Measurements from ENCODE around the gene CCDC158. TPM values are rescaled to one million over a fixed set of nuclear protein-coding genes. Genes with fewer than 3 reads are reported as not detected.

Gene CCDC158
- total RNA-seq, 1 donor from 2014 or later, result 0.64 TPM

DNA sequence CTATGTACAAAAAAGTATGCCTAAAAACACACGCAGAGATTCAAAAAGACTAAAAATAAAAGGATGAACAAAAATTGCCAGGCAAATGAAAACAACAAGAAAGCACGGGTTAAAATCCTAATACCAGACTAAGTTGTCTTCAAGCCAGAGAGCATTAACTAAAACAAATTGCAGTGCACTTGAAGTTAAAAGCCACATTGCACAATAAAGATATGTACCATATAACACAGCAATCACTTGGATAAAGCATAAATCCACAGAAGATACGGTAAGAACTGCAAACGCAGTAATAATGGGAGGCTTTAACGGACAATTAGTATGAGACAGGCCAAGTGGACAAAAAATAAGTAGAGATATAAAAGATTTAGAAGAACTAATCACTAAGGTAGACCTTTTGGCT lies 14.9 kb downstream of the CCDC158 start:
- no peaks in the 10 kb centered on the region for H3K27me3 ChIP-seq
- ATAC-seq, result no peak
- intact Hi-C loops (cut with DNase I), result no loop called here
- no peak overlapping the region for H3K27ac ChIP-seq
- H3K4me3 ChIP-seq, result no peak overlapping the region
- no peaks in the 10 kb centered on the region for H3K9me3 ChIP-seq
- H3K4me1 ChIP-seq, result no peaks in the 10 kb centered on the region
- H3K36me3 ChIP-seq, result no peaks in the 10 kb centered on the region
- no peak for DNase-seq
- TF ChIP-seq, protein P1, sequence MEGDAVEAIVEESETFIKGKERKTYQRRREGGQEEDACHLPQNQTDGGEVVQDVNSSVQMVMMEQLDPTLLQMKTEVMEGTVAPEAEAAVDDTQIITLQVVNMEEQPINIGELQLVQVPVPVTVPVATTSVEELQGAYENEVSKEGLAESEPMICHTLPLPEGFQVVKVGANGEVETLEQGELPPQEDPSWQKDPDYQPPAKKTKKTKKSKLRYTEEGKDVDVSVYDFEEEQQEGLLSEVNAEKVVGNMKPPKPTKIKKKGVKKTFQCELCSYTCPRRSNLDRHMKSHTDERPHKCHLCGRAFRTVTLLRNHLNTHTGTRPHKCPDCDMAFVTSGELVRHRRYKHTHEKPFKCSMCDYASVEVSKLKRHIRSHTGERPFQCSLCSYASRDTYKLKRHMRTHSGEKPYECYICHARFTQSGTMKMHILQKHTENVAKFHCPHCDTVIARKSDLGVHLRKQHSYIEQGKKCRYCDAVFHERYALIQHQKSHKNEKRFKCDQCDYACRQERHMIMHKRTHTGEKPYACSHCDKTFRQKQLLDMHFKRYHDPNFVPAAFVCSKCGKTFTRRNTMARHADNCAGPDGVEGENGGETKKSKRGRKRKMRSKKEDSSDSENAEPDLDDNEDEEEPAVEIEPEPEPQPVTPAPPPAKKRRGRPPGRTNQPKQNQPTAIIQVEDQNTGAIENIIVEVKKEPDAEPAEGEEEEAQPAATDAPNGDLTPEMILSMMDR (IDR thresholded peaks at IDR 0.05), result no peak

- Histone ChIP-seq H3K27ac (no peak overlapping the region), H3K9me3 (no peaks in the 10 kb centered on the region), H3K36me3 (no peaks in the 10 kb centered on the region), H3K4me3 (no peak overlapping the region), H3K27me3 (no peaks in the 10 kb centered on the region), H3K4me1 (no peaks in the 10 kb centered on the region)
- no peak for DNase-seq
- TF ChIP-seq, protein P1 (IDR thresholded peaks at IDR 0.05), result no peak
- ATAC-seq, result no peak
- intact Hi-C loops (cut with DNase I), result no loop called here
Observed at GRCh38 chr4:76401654-76402053, 19.3 kb downstream of the CCDC158 start.

DNA sequence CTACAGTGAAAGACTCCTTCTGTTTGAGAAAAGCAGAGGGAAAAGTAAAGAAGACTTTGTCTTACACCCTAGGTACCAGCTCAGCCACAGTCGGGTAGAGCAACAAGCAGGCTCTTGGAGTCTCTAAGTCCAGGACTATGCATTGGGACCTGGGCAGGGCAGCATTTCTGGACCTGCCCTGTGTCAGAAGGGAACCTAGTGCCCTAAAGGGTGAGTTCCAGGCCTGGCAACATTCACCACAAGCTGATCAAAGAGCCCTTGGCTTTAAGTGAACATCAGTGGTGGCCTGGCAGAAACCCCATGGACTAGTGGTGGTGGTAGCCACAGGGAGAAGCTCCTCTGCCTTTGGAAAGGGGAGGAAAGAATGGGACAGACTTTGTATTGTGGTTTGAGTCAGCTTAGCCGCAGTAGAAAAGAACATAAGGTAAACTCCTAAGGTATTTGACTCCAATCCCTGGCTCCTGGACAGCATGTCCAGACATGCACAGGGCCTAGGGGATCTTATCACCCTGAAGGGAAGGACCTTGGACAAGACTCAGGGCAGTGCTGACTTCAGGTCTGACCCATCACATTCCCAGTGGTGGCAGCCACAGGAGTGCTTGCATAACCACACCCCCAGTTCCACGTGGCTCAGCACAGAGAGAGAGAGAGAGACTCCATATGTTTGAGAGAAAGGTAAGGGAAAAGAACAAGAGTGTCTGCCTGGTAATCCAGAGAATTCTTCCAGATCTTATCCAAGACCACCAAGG lies 32.6 kb downstream of the CCDC158 start:
- Histone ChIP-seq H3K9me3 (no peaks in the 10 kb centered on the region), H3K4me3 (no peak overlapping the region), H3K36me3 (no peaks in the 10 kb centered on the region), H3K27me3 (no peaks in the 10 kb centered on the region), H3K4me1 (no peaks in the 10 kb centered on the region), H3K27ac (no peak overlapping the region)
- TF ChIP-seq, protein P1 (IDR thresholded peaks at IDR 0.05), result no peak
- intact Hi-C loops (cut with DNase I), result no loop called here
- DNase-seq, result no peak
- peak; percentile 25 for ATAC-seq

- DNase-seq (peak; percentile 64), ATAC-seq (peak; percentile 92)
- Histone ChIP-seq H3K36me3 (no peaks in the 10 kb centered on the region), H3K4me3 (no peak overlapping the region), H3K27ac (no peak overlapping the region), H3K4me1 (no peaks in the 10 kb centered on the region), H3K27me3 (no peaks in the 10 kb centered on the region), H3K9me3 (no peaks in the 10 kb centered on the region)
- intact Hi-C loops (cut with DNase I), result no loop called here
- TF ChIP-seq, protein P1 (IDR thresholded peaks at IDR 0.05), result no peak
Observed at GRCh38 chr4:76386566-76387305, 34.2 kb downstream of the CCDC158 start.

- intact Hi-C loops (cut with DNase I), result no loop called here
- Histone ChIP-seq H3K4me3 (no peak overlapping the region), H3K9me3 (no peaks in the 10 kb centered on the region), H3K4me1 (no peaks in the 10 kb centered on the region), H3K27ac (no peak overlapping the region), H3K36me3 (no peaks in the 10 kb centered on the region), H3K27me3 (no peaks in the 10 kb centered on the region)
- no peak for ATAC-seq
- TF ChIP-seq, protein P1 (IDR thresholded peaks at IDR 0.05), result no peak
- DNase-seq, result no peak
Observed at GRCh38 chr4:76385974-76386373, 35.0 kb downstream of the CCDC158 start.

All from upper lobe of right lung (tissue), 1 donor.